ENCODE results near the gene OGA. TPM values are rescaled to one million over a fixed set of nuclear protein-coding genes. Genes with fewer than 3 reads are reported as not detected.

The OGA gene
- total RNA-seq, 1 donor from 2014 or later: 48.4 TPM

DNA sequence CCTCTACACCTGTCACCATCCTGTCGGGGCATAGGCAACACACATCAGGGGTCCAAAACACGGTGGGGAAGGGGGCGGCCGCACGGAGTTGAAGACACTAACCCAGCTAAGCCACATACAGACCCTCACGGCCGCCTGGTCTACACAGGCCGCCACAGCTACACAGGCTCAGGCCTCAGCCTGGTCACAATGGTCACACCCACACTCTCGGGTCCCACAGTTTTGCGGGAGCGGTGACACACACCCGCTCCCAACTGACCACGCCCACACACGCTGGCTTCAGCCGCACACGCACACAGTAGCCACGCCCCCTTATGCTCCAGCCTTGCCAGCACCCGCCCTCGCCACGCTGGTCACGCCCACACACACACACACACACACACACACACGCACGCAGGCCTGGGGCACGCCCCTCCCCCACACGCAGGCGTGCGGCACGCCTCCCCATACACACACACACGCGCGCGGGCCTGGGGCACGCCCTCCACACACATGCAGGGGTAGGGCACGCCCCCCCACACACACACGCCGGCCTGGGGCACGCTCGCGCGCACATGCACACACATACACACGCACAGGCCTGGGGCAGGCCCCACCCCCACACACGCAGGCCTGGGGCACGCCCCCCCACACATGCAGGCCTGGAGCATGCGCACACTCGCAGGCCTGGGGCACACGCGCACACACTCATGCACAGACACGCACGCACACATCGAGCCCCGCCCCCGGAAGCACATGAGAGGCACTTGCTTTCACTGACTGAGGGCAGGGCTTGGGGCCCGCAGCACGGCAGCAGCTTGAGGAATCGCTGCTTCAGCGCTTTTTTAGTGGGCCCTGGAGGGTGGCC is 12.3 kb upstream of the OGA start:
- DNase-seq (ENCODE audit: low read depth): no peak
- H3K4me3 ChIP-seq (ENCODE audit: low read depth, low read length): peak overlapping the region; percentile 57
- TF ChIP-seq, protein P1, sequence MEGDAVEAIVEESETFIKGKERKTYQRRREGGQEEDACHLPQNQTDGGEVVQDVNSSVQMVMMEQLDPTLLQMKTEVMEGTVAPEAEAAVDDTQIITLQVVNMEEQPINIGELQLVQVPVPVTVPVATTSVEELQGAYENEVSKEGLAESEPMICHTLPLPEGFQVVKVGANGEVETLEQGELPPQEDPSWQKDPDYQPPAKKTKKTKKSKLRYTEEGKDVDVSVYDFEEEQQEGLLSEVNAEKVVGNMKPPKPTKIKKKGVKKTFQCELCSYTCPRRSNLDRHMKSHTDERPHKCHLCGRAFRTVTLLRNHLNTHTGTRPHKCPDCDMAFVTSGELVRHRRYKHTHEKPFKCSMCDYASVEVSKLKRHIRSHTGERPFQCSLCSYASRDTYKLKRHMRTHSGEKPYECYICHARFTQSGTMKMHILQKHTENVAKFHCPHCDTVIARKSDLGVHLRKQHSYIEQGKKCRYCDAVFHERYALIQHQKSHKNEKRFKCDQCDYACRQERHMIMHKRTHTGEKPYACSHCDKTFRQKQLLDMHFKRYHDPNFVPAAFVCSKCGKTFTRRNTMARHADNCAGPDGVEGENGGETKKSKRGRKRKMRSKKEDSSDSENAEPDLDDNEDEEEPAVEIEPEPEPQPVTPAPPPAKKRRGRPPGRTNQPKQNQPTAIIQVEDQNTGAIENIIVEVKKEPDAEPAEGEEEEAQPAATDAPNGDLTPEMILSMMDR (conservative IDR thresholded peaks at IDR 0.05; ENCODE audit: low read depth, low read length): no peak

DNA sequence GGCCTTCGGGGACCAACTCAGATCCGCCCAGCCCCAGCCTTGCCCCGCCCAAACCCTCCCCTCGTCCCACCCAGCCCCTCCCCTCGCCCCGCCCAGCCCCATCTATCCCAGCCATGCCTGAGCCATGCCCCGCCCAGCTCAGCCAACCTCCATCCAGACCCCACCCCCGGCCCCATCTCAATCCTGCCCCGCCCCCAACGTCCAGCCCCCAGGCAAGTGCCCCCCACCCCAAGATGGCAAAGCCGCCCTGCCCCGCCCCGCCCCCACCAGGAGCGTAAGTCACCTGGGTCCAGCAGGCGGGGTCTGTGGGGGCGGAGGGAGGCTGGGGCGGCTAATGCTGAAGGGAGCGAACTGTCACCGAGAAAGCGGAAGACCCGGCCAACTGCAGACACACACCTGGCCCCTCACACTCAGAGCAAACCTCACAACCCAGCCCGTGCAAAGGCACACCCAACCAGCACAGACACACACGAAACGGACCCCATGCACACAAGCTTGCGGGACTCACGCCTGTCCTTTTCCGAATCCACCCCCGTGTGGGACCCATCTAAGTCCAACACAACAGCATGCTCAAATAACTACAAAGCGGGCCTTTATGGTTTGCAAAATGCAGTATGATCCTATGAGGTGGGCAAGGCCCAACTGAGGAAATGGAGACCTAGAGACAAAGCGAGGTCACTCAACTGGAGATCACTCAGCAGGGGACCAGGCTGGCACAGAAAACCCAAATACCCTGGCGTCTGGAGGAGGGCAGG is 11.5 kb upstream of the OGA start:
- TF ChIP-seq, protein P1 (conservative IDR thresholded peaks at IDR 0.05; ENCODE audit: low read depth, low read length): no peak
- peak overlapping the region; percentile 57 for H3K4me3 ChIP-seq (ENCODE audit: low read depth, low read length)
- no peak for DNase-seq (ENCODE audit: low read depth)

DNA sequence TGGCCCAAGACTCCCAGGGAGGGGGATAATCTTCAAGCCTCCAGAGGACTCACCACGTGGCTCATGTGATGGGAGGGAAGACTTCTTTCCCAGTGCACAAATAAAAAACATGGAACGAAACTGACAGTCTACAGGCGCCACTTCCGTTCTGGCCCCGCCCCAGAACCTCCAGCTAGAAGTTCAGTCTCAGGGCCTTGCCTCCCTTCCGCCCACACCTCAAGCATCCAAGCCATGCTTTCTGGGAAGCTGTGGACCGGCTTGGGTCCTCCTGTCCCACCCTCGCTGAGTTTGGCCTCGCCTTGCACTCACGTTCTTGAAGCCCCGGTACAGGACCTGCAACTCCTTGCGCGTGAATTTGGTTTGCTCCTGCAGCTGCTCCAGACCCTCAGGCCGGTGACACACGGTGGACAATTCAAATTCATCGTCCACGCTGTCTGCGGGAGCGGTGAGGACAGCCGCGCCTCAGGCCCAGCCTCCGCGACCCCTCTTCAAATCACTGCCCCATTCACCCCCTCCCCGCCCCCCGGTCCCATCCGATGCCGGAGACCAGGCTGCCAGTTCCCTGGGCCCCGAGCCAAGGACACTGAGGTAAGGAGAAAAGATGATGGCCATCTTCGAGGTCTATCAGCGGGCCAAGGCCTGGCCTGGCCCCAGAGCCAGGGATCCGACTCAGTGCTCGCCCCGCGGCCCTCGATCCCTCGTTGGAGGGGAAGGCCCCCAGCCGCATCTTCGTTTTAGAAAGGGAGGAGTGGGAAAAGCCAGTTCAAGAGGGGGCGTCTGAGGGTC is 10.7 kb upstream of the OGA start:
- no peak overlapping the region for H3K4me3 ChIP-seq (ENCODE audit: low read depth, low read length)
- TF ChIP-seq, protein P1 (conservative IDR thresholded peaks at IDR 0.05; ENCODE audit: low read depth, low read length): no peak
- no peak for DNase-seq (ENCODE audit: low read depth)

DNA sequence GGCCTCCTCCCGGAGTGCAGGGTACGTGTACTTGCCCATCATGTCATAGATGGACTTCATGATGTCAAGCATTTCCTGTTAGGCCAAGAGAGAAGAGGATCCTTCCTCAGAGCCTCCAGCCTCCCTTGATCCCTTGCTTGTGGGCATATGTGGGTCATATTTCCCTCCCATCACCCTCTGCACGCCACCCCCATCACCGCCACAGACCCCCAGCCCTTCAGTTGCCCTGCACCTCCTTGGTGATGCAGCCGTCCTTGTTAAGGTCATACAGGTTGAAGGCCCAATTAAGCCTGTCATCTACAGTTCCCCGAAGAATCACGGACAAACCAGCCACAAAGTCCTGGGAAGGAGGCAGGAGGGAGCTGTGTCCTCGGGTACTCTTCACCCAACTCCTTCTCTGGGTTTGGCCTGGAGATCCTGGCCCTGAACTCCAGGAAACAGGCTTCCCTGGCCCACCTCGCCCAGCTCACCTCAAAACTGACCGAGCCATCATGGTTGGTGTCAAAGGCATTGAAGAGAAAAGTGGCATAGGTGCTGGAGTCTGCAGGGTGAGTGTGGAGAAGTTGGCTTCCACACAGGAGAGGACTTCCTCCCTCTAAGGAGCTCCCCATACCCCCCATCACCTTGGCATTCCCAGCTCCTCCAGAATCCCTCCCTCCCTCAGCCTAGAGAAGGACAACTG is 9.8 kb upstream of the OGA start:
- no peak for DNase-seq (ENCODE audit: low read depth)
- H3K4me3 ChIP-seq (ENCODE audit: low read depth, low read length): no peak overlapping the region
- TF ChIP-seq, protein P1 (conservative IDR thresholded peaks at IDR 0.05; ENCODE audit: low read depth, low read length): no peak

DNA sequence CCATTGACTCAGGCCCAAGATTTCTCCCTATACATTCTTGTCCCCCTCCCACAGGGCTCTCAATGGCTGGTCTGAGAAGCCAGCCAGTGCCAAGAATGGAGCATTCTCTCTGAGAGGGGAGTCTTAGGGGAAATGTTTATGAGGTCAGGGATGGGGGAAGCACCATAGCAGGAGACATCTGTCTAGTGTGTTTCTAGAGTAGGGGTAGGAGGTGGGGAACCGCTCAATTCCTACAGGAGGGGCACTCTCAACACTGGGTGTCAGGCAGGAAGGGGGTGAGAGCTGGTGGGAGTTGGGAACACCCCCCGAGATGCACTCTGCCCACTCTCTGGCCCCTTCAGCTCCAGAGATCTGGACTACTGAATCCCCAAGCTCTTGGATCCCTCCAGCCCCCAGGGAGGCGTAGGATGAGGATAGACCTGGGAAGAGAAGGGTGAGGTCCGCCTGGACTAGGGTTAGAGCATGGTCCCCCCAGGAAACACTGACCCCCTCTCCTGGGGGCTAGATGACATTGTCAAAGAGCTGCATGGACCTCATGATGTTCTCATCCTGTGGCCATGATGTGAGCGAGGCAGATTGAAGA is 8.7 kb upstream of the OGA start:
- no peak overlapping the region for H3K4me3 ChIP-seq (ENCODE audit: low read depth, low read length)
- TF ChIP-seq, protein P1 (conservative IDR thresholded peaks at IDR 0.05; ENCODE audit: low read depth, low read length): no peak
- no peak for DNase-seq (ENCODE audit: low read depth)

DNA sequence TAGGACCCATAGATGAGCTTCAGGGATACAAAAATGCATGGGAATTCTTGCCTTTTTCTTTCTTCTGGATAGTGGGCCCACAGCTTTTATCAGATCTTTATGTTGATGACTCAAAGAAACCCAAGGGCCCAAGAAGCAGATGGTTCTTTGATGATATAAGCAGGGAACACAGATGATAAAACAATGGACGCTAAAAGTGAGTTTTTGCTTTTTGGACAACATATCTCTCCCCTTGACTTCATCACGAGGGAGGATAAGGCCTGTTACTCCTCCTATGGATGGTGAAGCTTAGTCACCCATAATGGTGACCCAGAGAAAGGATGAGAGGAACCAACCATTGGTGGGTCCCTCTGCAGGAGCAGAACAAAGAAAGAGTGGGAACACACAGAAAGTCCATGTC is 6.5 kb upstream of the OGA start:
- DNase-seq (ENCODE audit: low read depth): no peak
- no peak overlapping the region for H3K4me3 ChIP-seq (ENCODE audit: low read depth, low read length)
- TF ChIP-seq, protein P1 (conservative IDR thresholded peaks at IDR 0.05; ENCODE audit: low read depth, low read length): no peak

All from epithelial cell of proximal tubule (primary cell).